H9 (cell line): ENCODE data around the gene MARK4. TPM values are rescaled to one million over a fixed set of nuclear protein-coding genes. Genes with fewer than 3 reads are reported as not detected.

Experiments used
- DNase-seq: peaks from one replicate; pipeline ENCODE4 v3.0.0-alpha.2; 2017
- H2AFZ ChIP-seq: one replicate; pipeline ENCODE4 v1.6.1; 2013; ENCODE audit warnings: mild to moderate bottlenecking, low read length, control low read depth, moderate library complexity
- H2AK5ac ChIP-seq: 2 replicates; pipeline ENCODE4 v1.6.1; 2013; ENCODE audit warnings: low read length, control low read depth, mixed read lengths; ENCODE audit not compliant: insufficient read length
- H2BK120ac ChIP-seq: one replicate; pipeline ENCODE4 v1.6.1; 2013; ENCODE audit warnings: low read depth, mild to moderate bottlenecking, low read length, control low read depth, inconsistent platforms; ENCODE audit not compliant: poor library complexity, severe bottlenecking
- H2BK12ac ChIP-seq: 2 replicates; pipeline ENCODE4 v1.6.1; 2013; ENCODE audit warnings: low read length, control low read depth, mixed read lengths, low read depth; ENCODE audit not compliant: insufficient read length
- H2BK15ac ChIP-seq: 2 replicates; pipeline ENCODE4 v1.6.1; 2013; ENCODE audit warnings: low read depth, low read length, control low read depth
- H2BK20ac ChIP-seq: one replicate; pipeline ENCODE4 v1.6.1; 2013; ENCODE audit warnings: low read depth, mild to moderate bottlenecking, low read length, control low read depth, inconsistent platforms; ENCODE audit not compliant: poor library complexity, severe bottlenecking
- H2BK5ac ChIP-seq: 2 replicates; pipeline ENCODE4 v1.6.1; 2013; ENCODE audit warnings: low read length, control low read depth, mixed read lengths; ENCODE audit not compliant: insufficient read length
- H3K14ac ChIP-seq: 2 replicates; pipeline ENCODE4 v1.6.1; 2013; ENCODE audit warnings: low read length, control low read depth; ENCODE audit not compliant: insufficient read depth
- H3K18ac ChIP-seq: 2 replicates; pipeline ENCODE4 v1.6.1; 2013; ENCODE audit warnings: low read depth, mild to moderate bottlenecking, mixed read lengths, low read length, control low read depth; ENCODE audit not compliant: insufficient read length
- H3K23ac ChIP-seq: 2 replicates; pipeline ENCODE4 v1.6.1; 2013; ENCODE audit warnings: low read length, control low read depth, mixed read lengths, low read depth; ENCODE audit not compliant: insufficient read length
- H3K23me2 ChIP-seq: 2 replicates; pipeline ENCODE4 v1.6.1; 2013; ENCODE audit warnings: low read depth, mild to moderate bottlenecking, mixed read lengths, low read length, control low read depth; ENCODE audit not compliant: insufficient read length, poor library complexity, severe bottlenecking
- H3K27ac ChIP-seq: 2 replicates; pipeline ENCODE4 v1.5.1; 2013; ENCODE audit warnings: low read length, control low read depth, mixed read lengths, low read depth; ENCODE audit not compliant: insufficient read length
- H3K27me3 ChIP-seq: 2 replicates; pipeline ENCODE4 v1.6.1; 2013; ENCODE audit warnings: low read length, control low read depth, inconsistent platforms; ENCODE audit not compliant: insufficient read depth
- H3K4ac ChIP-seq: 2 replicates; pipeline ENCODE4 v1.6.1; 2013; ENCODE audit warnings: low read depth, mild to moderate bottlenecking, control low read depth, inconsistent platforms, low read length, moderate library complexity
- H3K4me1 ChIP-seq: 2 replicates; pipeline ENCODE4 v1.6.1; 2013; ENCODE audit warnings: low read length, control low read depth, inconsistent platforms; ENCODE audit not compliant: insufficient read depth
- H3K4me2 ChIP-seq: 2 replicates; pipeline ENCODE4 v1.6.1; 2013; ENCODE audit warnings: low read length, control low read depth, mixed read lengths; ENCODE audit not compliant: insufficient read length, insufficient read depth
- H3K56ac ChIP-seq: 2 replicates; pipeline ENCODE4 v1.6.1; 2013; ENCODE audit warnings: low read depth, mild to moderate bottlenecking, mixed read lengths, low read length, control low read depth; ENCODE audit not compliant: insufficient read length
- H3K79me1 ChIP-seq: 2 replicates; pipeline ENCODE4 v1.6.1; 2013; ENCODE audit warnings: low read depth, mild to moderate bottlenecking, moderate library complexity, low read length, control low read depth, inconsistent platforms; ENCODE audit not compliant: insufficient read depth, poor library complexity, severe bottlenecking
- H3K79me2 ChIP-seq: 2 replicates; pipeline ENCODE4 v1.6.1; 2013; ENCODE audit warnings: low read length, control low read depth, inconsistent platforms; ENCODE audit not compliant: insufficient read depth
- H3K9ac ChIP-seq: 2 replicates; pipeline ENCODE4 v1.6.1; 2013; ENCODE audit warnings: low read length, control low read depth, mixed read lengths; ENCODE audit not compliant: insufficient read length; ENCODE audit errors: extremely low read depth
- H3K9me3 ChIP-seq: one replicate; pipeline ENCODE4 v1.6.1; 2013; ENCODE audit warnings: low read depth, low read length, inconsistent platforms; ENCODE audit not compliant: control insufficient read depth
- H3T11ph ChIP-seq: one replicate; pipeline ENCODE4 v1.6.1; 2013; ENCODE audit warnings: mild to moderate bottlenecking, low read length, control low read depth, inconsistent platforms
- H4K20me1 ChIP-seq: one replicate; pipeline ENCODE4 v1.6.1; 2013; ENCODE audit not compliant: control insufficient read depth, insufficient read length, insufficient read depth
- H4K5ac ChIP-seq: 2 replicates; pipeline ENCODE4 v1.6.1; 2013; ENCODE audit warnings: low read depth, mild to moderate bottlenecking, mixed read lengths, low read length, control low read depth; ENCODE audit not compliant: insufficient read length
- H4K8ac ChIP-seq: replicated peaks from 2 replicates; pipeline ENCODE4 v1.6.1; 2013; ENCODE audit warnings: low read length, control low read depth, mixed read lengths, low read depth; ENCODE audit not compliant: insufficient read length
- H4K91ac ChIP-seq: 2 replicates; pipeline ENCODE4 v1.6.1; 2013; ENCODE audit warnings: low read depth, mild to moderate bottlenecking, moderate library complexity, mixed read lengths, low read length, control low read depth; ENCODE audit not compliant: insufficient read length
- H3K27ac Mint-ChIP-seq, 3 experiments: 2 replicates in 2 of 3; 3 replicates in 1 of 3; pipeline ENCODE4 v1.8.0; 2020 to 2021; ENCODE audit warnings: mixed read lengths in 3 of 3, mild to moderate bottlenecking in 1 of 3, moderate library complexity in 1 of 3
- H3K27me3 Mint-ChIP-seq: 2 replicates; pipeline ENCODE4 v1.8.0; 2021; ENCODE audit warnings: low read depth, mild to moderate bottlenecking, moderate library complexity, mixed read lengths
- H3K36me3 Mint-ChIP-seq, 3 experiments: 2 replicates in 2 of 3; 3 replicates in 1 of 3; pipeline ENCODE4 v1.8.0; 2020 to 2021; ENCODE audit warnings: low read depth in 3 of 3, mixed read lengths in 3 of 3; ENCODE audit not compliant: insufficient read depth in 1 of 3
- H3K4me1 Mint-ChIP-seq, 2 experiments: 2 replicates each; pipeline ENCODE4 v1.8.0; 2020; ENCODE audit warnings: mixed read lengths in 2 of 2
- H3K4me3 Mint-ChIP-seq, 2 experiments: 2 replicates in 1 of 2; 3 replicates in 1 of 2; pipeline ENCODE4 v1.8.0; 2020 to 2021; ENCODE audit warnings: mild to moderate bottlenecking in 2 of 2, mixed read lengths in 2 of 2, moderate library complexity in 1 of 2
- H3K9me3 Mint-ChIP-seq, 2 experiments: 2 replicates in 1 of 2; 3 replicates in 1 of 2; pipeline ENCODE4 v1.8.0; 2020; ENCODE audit warnings: mild to moderate bottlenecking in 2 of 2, mixed read lengths in 2 of 2, moderate library complexity in 1 of 2
- CTCF ChIP-seq: fragments of 200-600 bp; sonication (generic); conservative IDR thresholded peaks from 3 replicates; pipeline ENCODE4 v1.8.0; 2021; ENCODE audit warnings: antibody characterized with exemption, mild to moderate bottlenecking
- WGBS: extraction: QIAGEN DNeasy Blood & Tissue Kit; methylation state at CpG from one replicate; pipeline ENCODE4 v1.1.7; 2013; ENCODE audit warnings: missing lambda C conversion rate, low lambda C conversion rate, mixed read lengths; ENCODE audit not compliant: insufficient read length; ENCODE audit errors: extremely low coverage; 5-methylcytosine and 5-hydroxymethylcytosine counted together
- total RNA-seq: library from RNA; stranded (reverse); gene quantifications from 2 replicates; pipeline ENCODE4 v1.2.1, GENCODE V29; 2021

The MARK4 gene
- total RNA-seq, 1 experiment from 2014 or later, result 44.7 TPM

DNA sequence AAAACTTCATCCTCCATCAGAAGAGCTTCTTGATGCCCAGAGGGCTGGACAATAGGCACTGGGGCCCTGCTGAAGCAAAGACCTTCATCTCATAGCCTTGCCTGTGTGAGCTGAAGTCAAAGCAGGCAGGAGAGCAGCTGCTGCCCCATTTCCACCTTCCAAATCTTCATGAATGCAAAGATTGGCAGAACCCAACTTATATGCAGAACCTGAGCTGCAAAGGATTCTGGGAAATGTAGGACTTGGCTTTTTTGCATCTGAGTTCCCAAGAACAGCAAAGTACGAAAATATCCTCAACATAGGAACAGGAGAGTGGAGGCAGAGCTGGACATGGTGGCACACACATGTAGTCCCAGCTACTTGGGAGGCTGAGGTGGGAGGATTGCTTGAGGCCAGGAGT, 40.8 kb downstream of the MARK4 start:
- no peaks in the 10 kb centered on the region for H3K4me1 Mint-ChIP-seq
- no peak overlapping the region for H3K18ac ChIP-seq
- no peak overlapping the region for H3K4me2 ChIP-seq
- H3K4me1 ChIP-seq, result no peaks in the 10 kb centered on the region
- DNase-seq, result no peak
- H2BK15ac ChIP-seq, result no peak overlapping the region
- no peak overlapping the region for H4K91ac ChIP-seq
- no peak overlapping the region for H3K9ac ChIP-seq
- H2BK120ac ChIP-seq, result no peak overlapping the region
- H3K9me3 Mint-ChIP-seq, result no peaks in the 10 kb centered on the region
- H2AK5ac ChIP-seq, result no peak overlapping the region
- H3K56ac ChIP-seq, result no peak overlapping the region
- H3K36me3 Mint-ChIP-seq, result peaks cover 21 to 46% (median 33%) of the 10 kb centered on the region in 3 experiments
- H2BK12ac ChIP-seq, result no peak overlapping the region
- H2BK20ac ChIP-seq, result no peak overlapping the region
- no peaks in the 10 kb centered on the region for H3K9me3 ChIP-seq
- H2BK5ac ChIP-seq, result no peak overlapping the region
- no peak overlapping the region for H4K5ac ChIP-seq
- no peak overlapping the region for H3K27ac ChIP-seq
- H3K23ac ChIP-seq, result no peak overlapping the region
- no peak overlapping the region for H4K8ac ChIP-seq
- no peaks in the 10 kb centered on the region for H3K27me3 ChIP-seq
- H3K4ac ChIP-seq, result no peak overlapping the region
- no peak overlapping the region for H3K27ac Mint-ChIP-seq
- no peak overlapping the region for H3T11ph ChIP-seq
- peaks cover 7% of the 10 kb centered on the region for H3K27me3 Mint-ChIP-seq
- H4K20me1 ChIP-seq, result no peaks in the 10 kb centered on the region
- no peak overlapping the region for H3K14ac ChIP-seq
- no CpG with 5 or more reads among the region's 1 CpG for WGBS
- H3K4me3 Mint-ChIP-seq, result no peak overlapping the region
- no peak overlapping the region for H2AFZ ChIP-seq
- no peaks in the 10 kb centered on the region for H3K23me2 ChIP-seq
- no peak for TF ChIP-seq CTCF
- no peaks in the 10 kb centered on the region for H3K79me1 ChIP-seq
- no peaks in the 10 kb centered on the region for H3K79me2 ChIP-seq
